ENCODE data around the gene HPN.
"Not testable (repeated sequence)": the region's sequence is repeated elsewhere in the genome, so short reads cannot be mapped to it uniquely, and the experiment has no call there.

Gene HPN

GRCh38 chr19:35041548-35042055, at the start of gene HPN:
HPN (plus strand) TSS chr19:35041721; CDS start chr19:35042507, 786 bp downstream.
- in situ Hi-C loops (cut with MboI; ENCODE audit: low sequenced_read_pairs): no loop called here

GRCh38 chr19:34992582-34992981, 48.9 kb upstream of the HPN start:
- in situ Hi-C loops (cut with MboI; ENCODE audit: low sequenced_read_pairs): not testable (repeated sequence)

GRCh38 chr19:34994286-34994642, 47.3 kb upstream of the HPN start:
- in situ Hi-C loops (cut with MboI; ENCODE audit: low sequenced_read_pairs): no loop called here

GRCh38 chr19:34994643-34995541, 46.6 kb upstream of the HPN start:
- in situ Hi-C loops (cut with MboI; ENCODE audit: low sequenced_read_pairs): no loop called here

- in situ Hi-C loops (cut with MboI; ENCODE audit: low sequenced_read_pairs): no loop called here
These were observed 46.0 kb upstream of the HPN start for GRCh38 chr19:34995551-34995950.

- in situ Hi-C loops (cut with MboI; ENCODE audit: low sequenced_read_pairs): no loop called here
These were observed 44.4 kb upstream of the HPN start for GRCh38 chr19:34997071-34997617.

GRCh38 chr19:34998224-34998623, 43.3 kb upstream of the HPN start:
- in situ Hi-C loops (cut with MboI; ENCODE audit: low sequenced_read_pairs): not testable (repeated sequence)

GRCh38 chr19:34998777-34999497, 42.6 kb upstream of the HPN start:
- in situ Hi-C loops (cut with MboI; ENCODE audit: low sequenced_read_pairs): no loop called here

- in situ Hi-C loops (cut with MboI; ENCODE audit: low sequenced_read_pairs): no loop called here
These were observed 41.8 kb upstream of the HPN start, which contains the start of gene GRAMD1A for GRCh38 chr19:34999498-35000337. GRAMD1A (plus strand) TSS chr19:35000323; CDS start chr19:35000479, 156 bp downstream.

- in situ Hi-C loops (cut with MboI; ENCODE audit: low sequenced_read_pairs): no loop called here
These were observed 41.2 kb upstream of the HPN start for GRCh38 chr19:35000338-35000646.

- in situ Hi-C loops (cut with MboI; ENCODE audit: low sequenced_read_pairs): no loop called here
These were observed 40.6 kb upstream of the HPN start for GRCh38 chr19:35000647-35001501.

GRCh38 chr19:35002037-35002535, 39.4 kb upstream of the HPN start:
- in situ Hi-C loops (cut with MboI; ENCODE audit: low sequenced_read_pairs): no loop called here

- in situ Hi-C loops (cut with MboI; ENCODE audit: low sequenced_read_pairs): no loop called here
These were observed 36.8 kb upstream of the HPN start for GRCh38 chr19:35004517-35005255.

GRCh38 chr19:35005256-35005977, 36.1 kb upstream of the HPN start:
- in situ Hi-C loops (cut with MboI; ENCODE audit: low sequenced_read_pairs): no loop called here

- in situ Hi-C loops (cut with MboI; ENCODE audit: low sequenced_read_pairs): not testable (repeated sequence)
These were observed 35.5 kb upstream of the HPN start for GRCh38 chr19:35006007-35006341.

GRCh38 chr19:35006342-35006998, 35.1 kb upstream of the HPN start:
- in situ Hi-C loops (cut with MboI; ENCODE audit: low sequenced_read_pairs): no loop called here

GRCh38 chr19:35006999-35007365, 34.5 kb upstream of the HPN start:
- in situ Hi-C loops (cut with MboI; ENCODE audit: low sequenced_read_pairs): no loop called here

GRCh38 chr19:35007427-35007826, 34.1 kb upstream of the HPN start:
- in situ Hi-C loops (cut with MboI; ENCODE audit: low sequenced_read_pairs): not testable (repeated sequence)
